ENCODE data around the gene ADAMTSL1.
A peak's percentile ranks its signal among the peaks of the same experiment; 100 is the strongest.

GRCh38 chr9:18473652-18474279, at the start of gene ADAMTSL1:
- TF ChIP-seq TAF1 (IDR thresholded peaks at IDR 0.05; ENCODE audit: low read depth, low read length) (0 out of 2 replicates have a peak, but pooled peaks have one; percentile 13), NANOG (IDR thresholded peaks at IDR 0.05; ENCODE audit: insufficient read depth, low read depth, low read length, poor library complexity, severe bottlenecking) (no peak)

All from H1 (cell line).